ENCODE measurements around the gene SLC6A17. TPM values are rescaled to one million over a fixed set of nuclear protein-coding genes. Genes with fewer than 3 reads are reported as not detected.

SLC6A17 gene
- total and polyA plus RNA-seq, 2 experiments from 2014 or later, result 0.03 to 0.17 TPM

- H2AFZ ChIP-seq, result no peak overlapping the region
- no peaks in the 10 kb centered on the region for H3F3A ChIP-seq (replicated peaks; ENCODE audit: low read depth)
- TF ChIP-seq CREB1 (CRISPR knock-in tag; IDR thresholded peaks at IDR 0.05; ENCODE audit: low read depth) (no peak), STAT1 (IDR thresholded peaks at IDR 0.05; ENCODE audit: unreplicated experiment) (no peak), ZNF462 (CRISPR knock-in tag; IDR thresholded peaks at IDR 0.05) (no peak)
- no peaks in the 10 kb centered on the region for H3K36me3 ChIP-seq (ENCODE audit: insufficient read depth)
- no peak overlapping the region for H3K27ac ChIP-seq (ENCODE audit: low read depth)
- no peak overlapping the region for H3K4me2 ChIP-seq
- no peaks in the 10 kb centered on the region for H4K20me1 ChIP-seq (replicated peaks; ENCODE audit: insufficient read depth)
- H3K4me1 ChIP-seq (ENCODE audit: insufficient read depth), result peaks cover 9% of the 10 kb centered on the region; the same call in 1 of the 2 replicates
- H3K9me3 Mint-ChIP-seq, result no peaks in the 10 kb centered on the region
- H3K4me3 Mint-ChIP-seq, result no peak overlapping the region
- no peaks in the 10 kb centered on the region for H3K36me3 Mint-ChIP-seq (ENCODE audit: low read depth)
- DNase-seq (ENCODE audit: low spot score), result no peak
- H3K27me3 Mint-ChIP-seq (ENCODE audit: insufficient read depth, low read depth, poor library complexity), result peaks cover 6% of the 10 kb centered on the region
- H3K4me3 ChIP-seq, result no peak overlapping the region
- H3K9me2 ChIP-seq (ENCODE audit: insufficient read depth), result no peaks in the 10 kb centered on the region
- no peaks in the 10 kb centered on the region for H3K27me3 ChIP-seq (ENCODE audit: insufficient read depth)
- no peak overlapping the region; the same call in 1 of the 2 replicates for H3K27ac Mint-ChIP-seq
- no peaks in the 10 kb centered on the region for H3K79me2 ChIP-seq (replicated peaks; ENCODE audit: insufficient read depth)
- peaks cover 9% of the 10 kb centered on the region for H3K4me1 Mint-ChIP-seq
- no peak for ATAC-seq
These were observed 21.7 kb downstream of the SLC6A17 start for GRCh38 chr1:110172001-110172400.

DNA sequence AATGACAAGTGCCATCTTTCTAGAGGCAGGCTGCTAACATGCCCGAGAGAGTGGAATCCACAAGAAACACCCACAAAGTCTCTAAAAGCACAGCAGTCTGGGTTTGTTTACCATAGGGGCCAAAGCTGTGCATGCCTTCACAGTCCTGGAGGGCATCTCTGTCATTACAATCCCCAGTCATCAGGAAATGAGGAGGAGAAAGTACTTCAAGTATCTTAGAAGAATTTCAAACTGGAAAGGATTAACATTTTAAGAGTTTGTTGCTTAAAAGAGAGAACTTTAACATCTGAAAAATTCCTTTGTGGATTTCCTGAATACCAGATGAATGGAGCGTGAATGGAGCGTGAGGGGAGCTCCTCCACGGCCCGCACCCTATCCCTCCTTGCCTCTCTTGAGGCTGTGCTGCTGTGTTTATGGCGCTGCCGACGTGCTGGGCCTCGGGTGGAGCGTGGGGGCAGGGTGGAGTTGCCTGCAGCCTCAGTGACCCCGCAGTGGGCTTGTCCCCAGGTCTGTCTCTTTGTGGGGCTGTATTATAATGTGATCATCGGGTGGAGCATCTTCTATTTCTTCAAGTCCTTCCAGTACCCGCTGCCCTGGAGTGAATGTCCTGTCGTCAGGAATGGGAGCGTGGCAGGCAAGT lies 23.3 kb downstream of the SLC6A17 start:
- H3K9me2 ChIP-seq (ENCODE audit: insufficient read depth), result no peaks in the 10 kb centered on the region
- peaks cover 9% of the 10 kb centered on the region for H3K4me1 Mint-ChIP-seq
- no peaks in the 10 kb centered on the region for H3K79me2 ChIP-seq (replicated peaks; ENCODE audit: insufficient read depth)
- ATAC-seq (peak; percentile 71), DNase-seq (ENCODE audit: low spot score) (peak; percentile 45)
- H3K27ac Mint-ChIP-seq, result no peak overlapping the region
- no peak overlapping the region for H3K27ac ChIP-seq (ENCODE audit: low read depth)
- H3K4me3 ChIP-seq, result no peak overlapping the region
- peaks cover 9% of the 10 kb centered on the region; the same call in 1 of the 2 replicates for H3K4me1 ChIP-seq (ENCODE audit: insufficient read depth)
- no peaks in the 10 kb centered on the region for H3K36me3 Mint-ChIP-seq (ENCODE audit: low read depth)
- no peaks in the 10 kb centered on the region for H3F3A ChIP-seq (replicated peaks; ENCODE audit: low read depth)
- no peaks in the 10 kb centered on the region for H4K20me1 ChIP-seq (replicated peaks; ENCODE audit: insufficient read depth)
- H3K4me3 Mint-ChIP-seq, result no peak overlapping the region
- no peaks in the 10 kb centered on the region for H3K36me3 ChIP-seq (ENCODE audit: insufficient read depth)
- H2AFZ ChIP-seq, result no peak overlapping the region
- H3K9me3 Mint-ChIP-seq, result no peaks in the 10 kb centered on the region
- peak overlapping the region; percentile 54; the same call in 1 of the 2 replicates for H3K4me2 ChIP-seq
- peaks cover 6% of the 10 kb centered on the region for H3K27me3 Mint-ChIP-seq (ENCODE audit: insufficient read depth, low read depth, poor library complexity)
- no peaks in the 10 kb centered on the region for H3K27me3 ChIP-seq (ENCODE audit: insufficient read depth)
- TF ChIP-seq ZNF331 (CRISPR knock-in tag; IDR thresholded peaks at IDR 0.05; ENCODE audit: low read depth) (no peak), JUNB (IDR thresholded peaks at IDR 0.05; ENCODE audit: unreplicated experiment) (no peak), EZH2 (IDR thresholded peaks at IDR 0.05; ENCODE audit: low read depth, unreplicated experiment) (no peak), STAT1 (IDR thresholded peaks at IDR 0.05; ENCODE audit: unreplicated experiment) (no peak), EZH2phosphoT487 (IDR thresholded peaks at IDR 0.05; ENCODE audit: unreplicated experiment) (no peak)
- TF ChIP-seq, protein P1, sequence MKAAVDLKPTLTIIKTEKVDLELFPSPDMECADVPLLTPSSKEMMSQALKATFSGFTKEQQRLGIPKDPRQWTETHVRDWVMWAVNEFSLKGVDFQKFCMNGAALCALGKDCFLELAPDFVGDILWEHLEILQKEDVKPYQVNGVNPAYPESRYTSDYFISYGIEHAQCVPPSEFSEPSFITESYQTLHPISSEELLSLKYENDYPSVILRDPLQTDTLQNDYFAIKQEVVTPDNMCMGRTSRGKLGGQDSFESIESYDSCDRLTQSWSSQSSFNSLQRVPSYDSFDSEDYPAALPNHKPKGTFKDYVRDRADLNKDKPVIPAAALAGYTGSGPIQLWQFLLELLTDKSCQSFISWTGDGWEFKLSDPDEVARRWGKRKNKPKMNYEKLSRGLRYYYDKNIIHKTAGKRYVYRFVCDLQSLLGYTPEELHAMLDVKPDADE (IDR thresholded peaks at IDR 0.05), result no peak
- TF ChIP-seq, protein P2, sequence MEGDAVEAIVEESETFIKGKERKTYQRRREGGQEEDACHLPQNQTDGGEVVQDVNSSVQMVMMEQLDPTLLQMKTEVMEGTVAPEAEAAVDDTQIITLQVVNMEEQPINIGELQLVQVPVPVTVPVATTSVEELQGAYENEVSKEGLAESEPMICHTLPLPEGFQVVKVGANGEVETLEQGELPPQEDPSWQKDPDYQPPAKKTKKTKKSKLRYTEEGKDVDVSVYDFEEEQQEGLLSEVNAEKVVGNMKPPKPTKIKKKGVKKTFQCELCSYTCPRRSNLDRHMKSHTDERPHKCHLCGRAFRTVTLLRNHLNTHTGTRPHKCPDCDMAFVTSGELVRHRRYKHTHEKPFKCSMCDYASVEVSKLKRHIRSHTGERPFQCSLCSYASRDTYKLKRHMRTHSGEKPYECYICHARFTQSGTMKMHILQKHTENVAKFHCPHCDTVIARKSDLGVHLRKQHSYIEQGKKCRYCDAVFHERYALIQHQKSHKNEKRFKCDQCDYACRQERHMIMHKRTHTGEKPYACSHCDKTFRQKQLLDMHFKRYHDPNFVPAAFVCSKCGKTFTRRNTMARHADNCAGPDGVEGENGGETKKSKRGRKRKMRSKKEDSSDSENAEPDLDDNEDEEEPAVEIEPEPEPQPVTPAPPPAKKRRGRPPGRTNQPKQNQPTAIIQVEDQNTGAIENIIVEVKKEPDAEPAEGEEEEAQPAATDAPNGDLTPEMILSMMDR (conservative IDR thresholded peaks at IDR 0.05; ENCODE audit: low read depth in 2 of 2), result no peak

All from GM23338 (cell line).